ENCODE data around the gene PPP2R3B.

Gene PPP2R3B

DNA sequence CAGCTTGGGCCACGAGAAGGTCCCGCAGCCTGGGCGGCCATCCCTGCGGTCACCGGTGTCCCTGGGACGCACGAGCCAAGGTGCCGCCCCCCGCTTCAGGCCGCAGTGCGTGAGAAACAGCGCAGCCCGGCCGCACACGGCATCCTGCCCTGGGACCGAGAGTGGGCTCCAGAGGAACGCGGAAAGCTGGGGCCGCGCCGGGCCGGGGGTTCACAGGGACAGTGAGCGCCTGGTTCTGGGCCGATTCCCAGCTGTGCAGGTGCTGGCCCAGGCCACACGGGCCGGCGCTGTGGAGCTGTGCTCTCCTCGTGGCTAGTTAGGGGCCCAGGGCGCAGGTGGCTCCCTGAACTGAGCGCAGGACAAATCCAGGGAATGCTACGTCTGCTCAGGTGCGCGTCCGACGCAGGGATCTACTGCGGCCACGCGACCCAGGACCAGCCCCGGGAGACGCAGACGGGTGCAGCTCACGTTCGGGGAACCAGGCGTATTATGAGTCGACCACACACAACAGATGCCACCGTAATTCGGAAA, 42.3 kb downstream of the PPP2R3B start:
- no peak for DNase-seq (ENCODE audit: low spot score)
- TF ChIP-seq, protein P1, sequence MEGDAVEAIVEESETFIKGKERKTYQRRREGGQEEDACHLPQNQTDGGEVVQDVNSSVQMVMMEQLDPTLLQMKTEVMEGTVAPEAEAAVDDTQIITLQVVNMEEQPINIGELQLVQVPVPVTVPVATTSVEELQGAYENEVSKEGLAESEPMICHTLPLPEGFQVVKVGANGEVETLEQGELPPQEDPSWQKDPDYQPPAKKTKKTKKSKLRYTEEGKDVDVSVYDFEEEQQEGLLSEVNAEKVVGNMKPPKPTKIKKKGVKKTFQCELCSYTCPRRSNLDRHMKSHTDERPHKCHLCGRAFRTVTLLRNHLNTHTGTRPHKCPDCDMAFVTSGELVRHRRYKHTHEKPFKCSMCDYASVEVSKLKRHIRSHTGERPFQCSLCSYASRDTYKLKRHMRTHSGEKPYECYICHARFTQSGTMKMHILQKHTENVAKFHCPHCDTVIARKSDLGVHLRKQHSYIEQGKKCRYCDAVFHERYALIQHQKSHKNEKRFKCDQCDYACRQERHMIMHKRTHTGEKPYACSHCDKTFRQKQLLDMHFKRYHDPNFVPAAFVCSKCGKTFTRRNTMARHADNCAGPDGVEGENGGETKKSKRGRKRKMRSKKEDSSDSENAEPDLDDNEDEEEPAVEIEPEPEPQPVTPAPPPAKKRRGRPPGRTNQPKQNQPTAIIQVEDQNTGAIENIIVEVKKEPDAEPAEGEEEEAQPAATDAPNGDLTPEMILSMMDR (IDR thresholded peaks at IDR 0.05; ENCODE audit: extremely low read depth, insufficient read depth, missing control alignments) = no peak
- in situ Hi-C loops (cut with MboI; ENCODE audit: low pct_unique_long_range_greater_than_20kb, low sequenced_read_pairs, unreplicated experiment) = no loop called here

DNA sequence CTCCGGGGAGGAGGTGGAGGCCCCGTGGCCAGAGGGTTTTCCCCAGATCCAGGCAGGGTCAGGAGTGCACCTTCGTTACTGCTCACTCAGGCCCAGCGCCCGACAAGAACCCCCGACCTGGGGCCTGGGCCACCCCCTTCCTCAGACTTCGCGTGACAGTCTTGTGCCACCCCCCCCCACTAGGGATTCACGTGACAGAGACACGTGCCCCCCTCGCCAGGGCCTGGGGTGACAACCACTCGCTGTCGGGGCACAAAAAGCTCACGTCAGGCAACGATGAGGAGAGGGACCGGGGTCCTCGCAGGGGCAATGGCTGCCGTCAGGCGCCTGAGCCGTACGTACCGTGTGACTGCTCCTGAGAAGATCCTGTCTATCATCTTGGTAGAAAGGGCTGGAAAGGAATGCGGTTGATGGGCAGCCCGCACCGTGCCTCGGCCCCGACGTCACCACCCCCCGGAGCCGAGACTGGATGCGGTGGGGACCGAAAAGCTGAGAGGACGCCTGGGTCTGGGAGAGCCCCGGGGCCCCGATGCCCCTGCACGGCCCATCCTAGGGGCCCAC, 45.1 kb downstream of the PPP2R3B start:
- DNase-seq (ENCODE audit: low spot score) = no peak
- in situ Hi-C loops (cut with MboI; ENCODE audit: low pct_unique_long_range_greater_than_20kb, low sequenced_read_pairs, unreplicated experiment) = no loop called here
- TF ChIP-seq, protein P1 (IDR thresholded peaks at IDR 0.05; ENCODE audit: extremely low read depth, insufficient read depth, missing control alignments) = no peak

DNA sequence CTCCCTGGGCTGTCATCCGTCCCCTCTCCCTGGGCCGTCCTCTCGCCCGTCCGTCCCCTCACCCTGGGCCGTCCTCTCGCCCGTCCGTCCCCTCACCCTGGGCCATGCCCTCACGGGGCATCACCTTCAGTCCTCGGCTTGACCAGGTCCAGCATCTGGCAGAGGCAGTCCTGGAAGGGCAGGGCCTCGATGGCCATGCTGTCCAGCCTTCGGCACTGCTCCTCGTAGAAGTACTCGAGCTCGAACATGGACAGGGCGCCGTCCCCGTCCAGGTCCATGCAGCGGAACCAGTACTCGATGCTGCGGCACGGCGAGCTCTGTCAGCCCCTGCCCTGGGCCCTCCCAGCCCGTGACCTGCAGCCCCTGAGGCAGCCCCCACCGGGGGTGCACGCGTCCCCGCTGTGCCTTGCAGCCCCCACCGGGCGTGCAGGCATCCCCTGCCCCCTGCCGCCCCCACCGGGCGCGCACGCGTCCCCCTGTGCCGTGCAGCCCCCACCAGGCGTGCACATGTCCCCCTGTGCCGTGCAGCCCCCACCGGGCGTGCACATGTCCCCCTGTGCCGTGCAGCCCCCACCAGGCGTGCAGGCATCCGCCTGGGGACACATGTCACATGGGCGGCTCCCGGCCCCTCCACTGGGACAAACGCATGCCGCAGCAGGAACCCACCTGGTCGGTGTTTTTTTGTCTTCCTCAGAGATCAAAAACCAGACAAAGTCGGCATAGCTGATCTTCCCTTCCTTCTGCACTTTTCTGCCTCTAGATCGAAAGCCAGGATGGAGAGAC, 45.9 kb downstream of the PPP2R3B start:
- TF ChIP-seq, protein P1 (IDR thresholded peaks at IDR 0.05; ENCODE audit: extremely low read depth, insufficient read depth, missing control alignments) = no peak
- in situ Hi-C loops (cut with MboI; ENCODE audit: low pct_unique_long_range_greater_than_20kb, low sequenced_read_pairs, unreplicated experiment) = no loop called here
- no peak for DNase-seq (ENCODE audit: low spot score)

DNA sequence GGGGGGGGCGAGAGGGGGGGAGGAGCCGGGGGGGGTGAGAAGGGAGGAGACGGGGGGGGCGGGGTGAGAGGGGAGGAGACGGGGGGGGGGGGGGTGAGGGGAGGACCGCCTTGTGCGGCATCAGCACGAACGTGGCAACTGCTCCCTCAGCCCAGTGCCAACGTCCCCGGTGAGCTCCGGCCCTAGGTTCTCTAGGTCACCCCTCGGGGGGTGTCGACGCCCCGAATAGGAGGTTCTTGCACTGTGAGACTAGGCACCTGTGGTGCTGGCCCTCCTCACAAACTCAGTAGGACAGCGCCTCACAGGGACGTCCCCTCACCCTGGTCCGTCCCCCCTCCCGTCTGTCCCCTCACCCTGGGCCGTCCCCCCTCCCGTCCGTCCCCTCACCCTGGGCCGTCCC, 46.6 kb downstream of the PPP2R3B start:
- in situ Hi-C loops (cut with MboI; ENCODE audit: low pct_unique_long_range_greater_than_20kb, low sequenced_read_pairs, unreplicated experiment) = no loop called here
- no peak for DNase-seq (ENCODE audit: low spot score)
- TF ChIP-seq, protein P1 (IDR thresholded peaks at IDR 0.05; ENCODE audit: extremely low read depth, insufficient read depth, missing control alignments) = no peak

DNA sequence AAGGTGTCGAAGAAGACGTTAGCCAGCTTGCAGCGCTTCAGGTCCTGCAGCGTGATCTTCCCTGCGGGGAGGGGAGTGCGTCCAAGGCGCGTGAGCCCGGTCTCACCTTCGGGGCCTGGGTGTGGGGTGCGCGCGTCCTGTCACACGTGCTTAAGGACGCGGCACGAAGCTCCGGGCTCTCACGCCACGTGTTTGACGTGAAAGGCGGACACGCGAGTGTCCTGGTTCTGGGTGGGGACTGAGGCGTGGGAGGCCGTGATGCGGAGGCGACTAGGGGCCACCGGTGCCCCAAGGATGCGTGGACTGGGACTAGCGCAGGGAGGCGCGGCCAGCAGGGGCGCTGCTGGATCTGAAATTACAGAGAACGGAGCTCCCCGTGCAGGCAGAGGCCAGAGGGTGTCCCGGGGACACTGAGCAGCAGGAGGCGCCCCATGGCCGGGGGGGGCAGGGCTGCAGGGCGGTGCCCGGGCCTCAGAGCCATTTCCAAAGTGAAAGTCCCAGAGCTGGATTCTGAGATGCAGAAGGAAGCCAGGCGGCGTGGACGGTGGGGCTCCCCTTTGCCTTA, 47.8 kb downstream of the PPP2R3B start:
- DNase-seq (ENCODE audit: low spot score) = no peak
- TF ChIP-seq, protein P1 (IDR thresholded peaks at IDR 0.05; ENCODE audit: extremely low read depth, insufficient read depth, missing control alignments) = no peak
- in situ Hi-C loops (cut with MboI; ENCODE audit: low pct_unique_long_range_greater_than_20kb, low sequenced_read_pairs, unreplicated experiment) = no loop called here

DNA sequence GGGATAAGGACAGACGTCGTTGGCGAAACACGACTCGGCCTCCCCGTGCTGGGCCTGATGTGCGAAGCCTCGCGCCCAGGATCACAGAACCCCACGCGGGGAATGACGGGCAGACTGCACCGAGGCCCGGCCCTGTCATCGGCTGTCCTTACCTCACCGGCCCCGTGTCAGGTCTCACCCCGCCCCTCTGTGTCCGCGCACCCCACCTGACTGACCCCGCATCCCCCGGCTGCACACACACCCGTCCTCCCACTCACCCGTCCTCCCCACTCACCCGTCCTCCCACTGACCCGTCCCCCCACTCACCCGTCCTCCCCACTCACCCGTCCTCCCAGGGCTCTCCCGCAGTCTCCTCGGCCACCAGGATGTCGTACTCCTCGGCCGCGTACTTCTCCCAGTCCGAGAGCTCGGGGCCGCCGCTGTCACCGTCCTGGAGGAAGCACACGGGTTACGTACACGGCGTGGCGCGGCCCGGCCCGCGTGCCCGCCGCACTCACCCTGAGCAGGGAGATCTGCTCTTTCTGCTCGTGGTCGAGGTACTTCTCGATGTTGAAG, 48.3 kb downstream of the PPP2R3B start:
- in situ Hi-C loops (cut with MboI; ENCODE audit: low pct_unique_long_range_greater_than_20kb, low sequenced_read_pairs, unreplicated experiment) = no loop called here
- no peak for DNase-seq (ENCODE audit: low spot score)
- TF ChIP-seq, protein P1 (IDR thresholded peaks at IDR 0.05; ENCODE audit: extremely low read depth, insufficient read depth, missing control alignments) = no peak
